K562 (cell line): ENCODE measurements around the gene PRMT3. TPM values are rescaled to one million over a fixed set of nuclear protein-coding genes. Genes with fewer than 3 reads are reported as not detected.

Source experiments
- ARID3A ChIP-seq: IDR thresholded peaks from 2 replicates; pipeline ENCODE4 v1.6.1; 2012; ENCODE audit warnings: low read depth, low read length, improper control_type of control experiment, borderline replicate concordance
- CREB3 ChIP-seq: fragments of 450-650 bp; conservative IDR thresholded peaks from 2 replicates; pipeline ENCODE4 v1.6.1; 2016; ENCODE audit warnings: missing genetic modification characterization, low read depth, mild to moderate bottlenecking, missing compliant biosample characterization, moderate library complexity
- FOXO4 ChIP-seq: fragments of 450-650 bp; formaldehyde crosslinking; IDR thresholded peaks from 2 replicates; pipeline ENCODE4 v1.4.0; 2020; ENCODE audit warnings: mild to moderate bottlenecking, moderate library complexity
- NKRF ChIP-seq: fragments of 450-650 bp; IDR thresholded peaks from 2 replicates; pipeline ENCODE4 v1.6.1; 2016; ENCODE audit warnings: borderline replicate concordance
- RAD21 ChIP-seq, 2 experiments: fragments of 250-450 bp in 1 of 2; fragments of 450-650 bp in 1 of 2; sonication (Bioruptor Pico) in 1 of 2; formaldehyde crosslinking in 1 of 2; IDR thresholded peaks in 1 of 2; conservative IDR thresholded peaks in 1 of 2; 2 replicates each; pipeline versions ENCODE4 v1.4.0 to v1.8.0; 2020 to 2022; ENCODE audit warnings: mild to moderate bottlenecking in 2 of 2, moderate library complexity in 1 of 2
- RFX7 ChIP-seq: fragments of 250-450 bp; sonication (Bioruptor Pico); IDR thresholded peaks from 2 replicates; pipeline ENCODE4 v1.5.1; 2021; ENCODE audit warnings: mild to moderate bottlenecking
- SMARCE1 ChIP-seq: fragments of 450-650 bp; IDR thresholded peaks from 2 replicates; pipeline ENCODE4 v1.7.1; 2016; ENCODE audit warnings: mild to moderate bottlenecking
- TSHZ1 ChIP-seq: fragments of 250-450 bp; sonication (Bioruptor Pico); IDR thresholded peaks from 2 replicates; pipeline ENCODE4 v1.4.0; 2020; ENCODE audit warnings: mild to moderate bottlenecking, moderate library complexity
- ZNF609 ChIP-seq: sonication (generic); formaldehyde crosslinking; IDR thresholded peaks from 2 replicates; pipeline ENCODE4 v1.8.1; 2023; ENCODE audit warnings: missing genetic modification reagents, mild to moderate bottlenecking, borderline replicate concordance
- ZNF75A ChIP-seq: fragments of 450-650 bp; formaldehyde crosslinking; IDR thresholded peaks from 2 replicates; pipeline ENCODE4 v1.4.0; 2020; ENCODE audit warnings: mild to moderate bottlenecking
- polyA plus RNA-seq, 8 experiments: library from polyadenylated mRNA; depleted of rRNA in 4 of 8; stranded (reverse) in 5 of 8; unstranded in 3 of 8; fragments of >200 nt; fragmentation: Nextera tagmentation in 2 of 8; fragmentation: Illumina TruSeq in 1 of 8; extraction: Ambion mirVana in 2 of 8; extraction: Trizol in 1 of 8; gene quantifications; 2 replicates each; pipeline versions ENCODE4 v1.2.1 to v1.2.3, GENCODE V29; 2011 to 2014; ENCODE audit warnings: inconsistent platforms in 1 of 8, missing spikeins in 1 of 8
- total RNA-seq, 7 experiments: library from RNA; depleted of rRNA in 6 of 7; stranded (reverse); fragments of >200 nt in 6 of 7; fragmentation: Illumina TruSeq in 2 of 7; extraction: Trizol in 2 of 7; gene quantifications; 2 replicates each; pipeline versions ENCODE4 v1.2.1 to v1.2.3, GENCODE V29; 2011 to 2021; ENCODE audit warnings: low replicate concordance in 1 of 7

Gene PRMT3
- total and polyA plus RNA-seq, 9 of the 15 experiments (the other 6 are each of a cell fraction or from before 2014, with no cell fraction given): 24.0 to 62.1 (median 44.7) TPM

GRCh38 chr11:20353829-20354434 is 33.6 kb upstream of the PRMT3 start (continued):
- no peak for TF ChIP-seq NKRF
- TF ChIP-seq ZNF75A: no peak
- TF ChIP-seq ARID3A: no peak
- TF ChIP-seq RAD21 (CRISPR knock-in tag; conservative IDR thresholded peaks at IDR 0.05 in 1 of 2, IDR thresholded peaks at IDR 0.05 in 1 of 2): peak; percentile 46 to 74
- no peak for TF ChIP-seq ZNF609 (CRISPR knock-in tag)
- TF ChIP-seq CREB3 (tag): no peak
- no peak for TF ChIP-seq FOXO4 (CRISPR knock-in tag)
- no peak for TF ChIP-seq SMARCE1
- no peak for TF ChIP-seq TSHZ1 (CRISPR knock-in tag)
- TF ChIP-seq RFX7 (CRISPR knock-in tag): no peak
